Chondrocyte (in vitro differentiated cells): ENCODE data around the gene SLC39A3. TPM values are rescaled to one million over a fixed set of nuclear protein-coding genes. Genes with fewer than 3 reads are reported as not detected.
A peak's percentile ranks its signal among the peaks of the same experiment; 100 is the strongest.

ENCODE experiments used
- DNase-seq: peaks from one replicate; pipeline ENCODE4 v3.0.0; 2021; ENCODE audit warnings: mixed read lengths, low spot score
- H3K27ac Mint-ChIP-seq: one replicate; pipeline ENCODE4 v1.8.0; 2021; ENCODE audit warnings: mild to moderate bottlenecking, moderate library complexity, mixed read lengths; ENCODE audit not compliant: unreplicated experiment
- H3K27me3 Mint-ChIP-seq: 2 replicates; pipeline ENCODE4 v1.8.0; 2021; ENCODE audit warnings: low read depth, mixed read lengths
- H3K36me3 Mint-ChIP-seq: 2 replicates; pipeline ENCODE4 v1.8.0; 2021; ENCODE audit warnings: low read depth, mixed read lengths
- H3K4me1 Mint-ChIP-seq: 2 replicates; pipeline ENCODE4 v1.8.0; 2021; ENCODE audit warnings: low read depth, mild to moderate bottlenecking, mixed read lengths
- H3K4me3 Mint-ChIP-seq: one replicate; pipeline ENCODE4 v1.8.0; 2021; ENCODE audit warnings: mild to moderate bottlenecking, moderate library complexity, mixed read lengths; ENCODE audit not compliant: unreplicated experiment
- H3K9me3 Mint-ChIP-seq: 2 replicates; pipeline ENCODE4 v1.8.0; 2021; ENCODE audit warnings: low read depth, mixed read lengths
- total RNA-seq: library from RNA; stranded (reverse); gene quantifications from 3 replicates; pipeline ENCODE4 v1.2.1, GENCODE V29; 2021
- TF ChIP-seq, protein P1 (sequence below): fragments of 200-600 bp; sonication (generic); IDR thresholded peaks from 2 replicates; pipeline ENCODE4 v1.5.0; 2021; ENCODE audit warnings: antibody characterized with exemption, mild to moderate bottlenecking, moderate library complexity

Gene SLC39A3
- total RNA-seq, 1 donor from 2014 or later, result 32.7 TPM

- Mint-ChIP-seq H3K27me3 (peaks cover 3% of the 10 kb centered on the region), H3K4me1 (peaks cover 4% of the 10 kb centered on the region), H3K4me3 (no peak overlapping the region), H3K36me3 (peaks cover 5% of the 10 kb centered on the region), H3K9me3 (no peaks in the 10 kb centered on the region), H3K27ac (no peak overlapping the region)
- DNase-seq, result peak; percentile 65
- TF ChIP-seq, protein P1, sequence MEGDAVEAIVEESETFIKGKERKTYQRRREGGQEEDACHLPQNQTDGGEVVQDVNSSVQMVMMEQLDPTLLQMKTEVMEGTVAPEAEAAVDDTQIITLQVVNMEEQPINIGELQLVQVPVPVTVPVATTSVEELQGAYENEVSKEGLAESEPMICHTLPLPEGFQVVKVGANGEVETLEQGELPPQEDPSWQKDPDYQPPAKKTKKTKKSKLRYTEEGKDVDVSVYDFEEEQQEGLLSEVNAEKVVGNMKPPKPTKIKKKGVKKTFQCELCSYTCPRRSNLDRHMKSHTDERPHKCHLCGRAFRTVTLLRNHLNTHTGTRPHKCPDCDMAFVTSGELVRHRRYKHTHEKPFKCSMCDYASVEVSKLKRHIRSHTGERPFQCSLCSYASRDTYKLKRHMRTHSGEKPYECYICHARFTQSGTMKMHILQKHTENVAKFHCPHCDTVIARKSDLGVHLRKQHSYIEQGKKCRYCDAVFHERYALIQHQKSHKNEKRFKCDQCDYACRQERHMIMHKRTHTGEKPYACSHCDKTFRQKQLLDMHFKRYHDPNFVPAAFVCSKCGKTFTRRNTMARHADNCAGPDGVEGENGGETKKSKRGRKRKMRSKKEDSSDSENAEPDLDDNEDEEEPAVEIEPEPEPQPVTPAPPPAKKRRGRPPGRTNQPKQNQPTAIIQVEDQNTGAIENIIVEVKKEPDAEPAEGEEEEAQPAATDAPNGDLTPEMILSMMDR, result no peak
These were observed 9.6 kb downstream of the SLC39A3 start for GRCh38 chr19:2729943-2730818.

- TF ChIP-seq, protein P1, result no peak
- no peak for DNase-seq
- Mint-ChIP-seq H3K27me3 (peaks cover 3% of the 10 kb centered on the region), H3K27ac (no peak overlapping the region), H3K4me1 (peaks cover 7% of the 10 kb centered on the region), H3K4me3 (no peak overlapping the region), H3K9me3 (no peaks in the 10 kb centered on the region), H3K36me3 (no peaks in the 10 kb centered on the region)
These were observed 10.9 kb downstream of the SLC39A3 start for GRCh38 chr19:2728783-2729387.

GRCh38 chr19:2727640-2727944 is 12.2 kb downstream of the SLC39A3 start:
- DNase-seq, result no peak
- H3K36me3 Mint-ChIP-seq, result no peaks in the 10 kb centered on the region

DNA sequence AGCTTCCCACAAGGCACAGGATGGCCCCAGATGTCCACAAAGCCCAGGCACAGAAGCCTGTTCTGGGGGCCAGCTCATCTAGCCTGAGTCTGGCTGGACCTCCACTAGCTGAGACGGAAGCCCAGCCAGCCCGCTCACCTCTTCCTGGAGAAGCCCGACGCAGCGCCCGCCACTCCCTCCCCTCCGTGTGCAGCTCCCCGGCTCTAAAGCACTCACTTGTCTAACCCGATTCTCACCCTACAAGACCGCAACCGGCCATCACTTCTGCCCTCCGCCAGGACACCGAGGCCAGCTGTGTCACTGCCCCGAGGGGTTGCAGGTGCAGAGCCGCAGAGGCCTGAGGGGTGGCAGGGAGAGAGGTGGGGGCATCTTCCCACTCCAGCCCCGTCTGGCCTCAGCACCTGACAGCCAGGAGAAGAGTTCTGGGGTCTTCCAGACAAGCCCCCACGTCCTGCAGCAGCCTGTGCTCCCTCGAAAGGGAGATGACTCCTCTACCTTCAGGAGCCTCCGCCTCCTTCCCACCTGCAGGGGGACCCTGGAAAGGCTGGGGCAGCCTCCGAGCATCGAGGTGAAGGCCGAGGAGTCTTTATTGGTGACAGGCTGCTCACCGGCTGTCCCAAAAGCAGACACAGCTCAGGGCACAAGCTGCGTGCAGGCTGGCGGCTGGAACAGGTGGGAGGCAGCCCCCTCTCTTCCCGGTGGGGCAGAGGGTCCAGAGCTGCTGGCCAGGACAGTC is 12.7 kb downstream of the SLC39A3 start:
- H3K27me3 Mint-ChIP-seq, result peaks cover 3% of the 10 kb centered on the region

More at GRCh38 chr19:2727640-2727944, 12.2 kb downstream of the SLC39A3 start:
- Mint-ChIP-seq H3K9me3 (no peaks in the 10 kb centered on the region), H3K4me1 (peaks cover 18% of the 10 kb centered on the region), H3K27me3 (peaks cover 3% of the 10 kb centered on the region), H3K4me3 (no peak overlapping the region), H3K27ac (no peak overlapping the region)
- TF ChIP-seq, protein P1, result no peak

More for the DNA sequence above, 12.7 kb downstream of the SLC39A3 start:
- H3K4me3 Mint-ChIP-seq, result no peak overlapping the region
- TF ChIP-seq, protein P1, result no peak
- no peaks in the 10 kb centered on the region for H3K9me3 Mint-ChIP-seq
- no peak for DNase-seq
- H3K36me3 Mint-ChIP-seq, result no peaks in the 10 kb centered on the region
- H3K27ac Mint-ChIP-seq, result no peak overlapping the region
- H3K4me1 Mint-ChIP-seq, result peaks cover 20% of the 10 kb centered on the region
